Measurements from ENCODE around the gene SNRNP35.
"Not testable (repeated sequence)": the region's sequence is repeated elsewhere in the genome, so short reads cannot be mapped to it uniquely, and the experiment has no call there.

The SNRNP35 gene

DNA sequence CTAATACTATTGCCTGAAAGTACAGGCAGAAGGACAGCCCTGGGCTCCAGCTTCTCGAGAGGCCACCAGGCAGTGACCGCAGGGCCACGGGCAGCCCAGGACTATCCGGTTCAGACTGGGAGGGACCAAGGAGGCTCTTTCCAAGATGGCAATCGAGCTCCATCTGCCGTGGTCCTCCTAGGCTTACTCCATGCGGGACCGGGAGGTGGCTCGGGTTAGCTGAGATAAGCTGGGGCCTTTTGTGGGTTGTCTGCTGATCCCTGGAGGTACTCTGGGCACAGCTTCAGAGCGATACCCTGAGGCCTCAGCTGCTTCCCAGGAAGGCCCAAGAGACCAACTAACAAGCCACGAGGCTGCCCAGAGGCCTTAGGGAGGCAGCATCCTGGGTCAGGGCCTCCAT is 33.1 kb downstream of the SNRNP35 start:
- DNase-seq: no peak

DNA sequence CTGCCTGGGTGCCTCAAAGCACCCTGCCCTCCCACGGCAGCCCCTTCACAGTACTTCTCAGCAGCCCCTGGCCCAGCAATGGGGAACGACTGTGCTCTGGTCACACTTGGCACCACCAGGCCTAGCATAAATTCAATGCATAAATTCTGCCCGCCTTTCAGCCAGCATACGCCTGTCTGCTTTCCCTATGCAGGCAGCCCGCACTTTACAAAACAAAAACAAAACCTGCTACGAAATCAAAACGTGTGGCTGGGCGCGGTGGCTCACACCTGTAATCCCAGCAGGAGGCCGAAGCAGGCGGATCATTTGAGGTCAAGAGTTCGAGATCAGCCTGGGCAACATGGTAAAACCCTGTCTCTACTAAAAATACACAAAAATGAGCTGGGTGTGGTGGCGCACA is 33.5 kb downstream of the SNRNP35 start:
- DNase-seq: no peak

DNA sequence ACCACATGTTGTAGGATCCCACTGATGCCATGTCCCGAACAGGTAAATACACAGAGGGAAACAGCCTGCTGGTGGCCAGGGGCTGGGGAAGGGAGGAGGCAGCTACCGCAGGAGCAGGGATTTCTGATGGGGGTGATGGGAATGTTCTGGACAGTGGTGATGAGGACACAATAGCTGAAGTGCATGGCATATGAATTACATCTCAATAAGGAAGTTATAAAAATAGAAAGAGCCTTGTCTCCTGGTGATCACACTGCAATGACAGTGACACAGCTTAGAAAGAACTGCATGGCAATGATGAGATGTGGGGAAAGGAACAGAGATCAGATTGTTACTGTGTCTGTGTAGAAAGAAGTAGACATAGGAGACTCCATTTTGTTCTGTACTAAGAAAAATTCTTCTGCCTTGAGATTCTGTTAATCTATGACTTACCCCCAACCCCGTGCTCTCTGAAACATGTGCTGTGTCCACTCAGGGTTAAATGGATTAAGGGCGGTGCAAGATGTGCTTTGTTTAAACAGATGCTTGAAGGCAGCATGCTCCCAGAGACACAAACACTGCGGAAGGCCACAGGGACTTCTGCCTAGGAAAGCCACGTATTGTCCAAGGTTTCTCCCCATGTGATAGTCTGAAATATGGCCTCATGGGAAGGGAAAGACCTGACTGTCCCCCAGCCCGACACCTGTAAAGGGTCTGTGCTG is 34.5 kb downstream of the SNRNP35 start:
- not testable (repeated sequence) for DNase-seq

DNA sequence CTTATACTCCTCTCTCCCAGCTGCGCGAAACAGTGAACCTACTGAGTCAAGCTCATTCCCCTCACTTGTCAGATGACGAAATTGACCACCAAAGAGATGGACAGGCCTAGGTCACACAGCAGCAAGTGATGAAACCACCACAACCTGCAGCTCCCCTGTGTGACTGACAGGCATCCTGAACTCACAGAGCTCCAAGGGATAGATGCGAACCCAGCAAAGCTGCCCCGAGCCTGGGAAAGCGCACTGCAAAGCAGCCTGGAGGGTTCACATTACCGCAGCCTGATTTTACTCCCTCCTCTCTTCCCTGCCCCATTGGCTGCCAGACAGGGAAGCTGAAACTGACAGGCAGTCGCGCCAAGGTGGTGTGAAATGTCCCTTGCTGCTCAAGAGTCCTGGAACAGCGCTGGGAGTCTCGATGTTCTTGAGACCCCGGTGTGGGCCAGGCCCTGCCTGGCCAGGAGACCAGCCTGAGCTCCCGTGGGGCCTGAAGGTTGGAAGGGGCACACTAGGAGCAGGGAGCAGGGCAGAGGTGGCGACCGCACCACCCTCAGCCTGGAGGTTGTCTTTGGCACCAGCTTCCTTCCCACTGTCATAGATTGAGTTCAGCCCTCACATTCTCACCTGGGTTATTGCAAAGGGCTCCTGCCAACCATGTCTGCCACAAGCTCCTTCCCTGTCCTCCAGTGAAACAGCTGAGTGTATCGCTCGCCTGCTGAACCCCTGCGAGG is 36.3 kb downstream of the SNRNP35 start:
- no peak for DNase-seq

DNA sequence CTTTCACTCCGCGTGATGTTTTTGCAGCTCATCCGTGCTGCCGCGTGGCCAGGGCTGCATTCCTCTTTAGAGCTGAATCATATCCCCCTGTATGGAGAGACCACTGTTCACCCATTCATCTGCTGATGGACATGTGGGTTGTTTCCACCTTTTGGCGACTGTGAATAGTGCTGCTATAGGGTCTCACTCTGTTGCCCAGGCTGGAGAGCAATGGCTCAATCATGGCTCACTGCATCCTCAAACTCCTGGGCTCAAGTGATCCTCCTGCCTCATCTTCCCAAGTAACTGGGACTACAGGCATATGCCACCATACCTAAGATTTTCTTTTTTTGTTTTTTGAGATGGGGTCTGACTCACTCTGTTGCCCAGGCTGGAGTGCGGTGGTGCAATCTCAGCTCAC is 39.1 kb downstream of the SNRNP35 start:
- DNase-seq: no peak

DNA sequence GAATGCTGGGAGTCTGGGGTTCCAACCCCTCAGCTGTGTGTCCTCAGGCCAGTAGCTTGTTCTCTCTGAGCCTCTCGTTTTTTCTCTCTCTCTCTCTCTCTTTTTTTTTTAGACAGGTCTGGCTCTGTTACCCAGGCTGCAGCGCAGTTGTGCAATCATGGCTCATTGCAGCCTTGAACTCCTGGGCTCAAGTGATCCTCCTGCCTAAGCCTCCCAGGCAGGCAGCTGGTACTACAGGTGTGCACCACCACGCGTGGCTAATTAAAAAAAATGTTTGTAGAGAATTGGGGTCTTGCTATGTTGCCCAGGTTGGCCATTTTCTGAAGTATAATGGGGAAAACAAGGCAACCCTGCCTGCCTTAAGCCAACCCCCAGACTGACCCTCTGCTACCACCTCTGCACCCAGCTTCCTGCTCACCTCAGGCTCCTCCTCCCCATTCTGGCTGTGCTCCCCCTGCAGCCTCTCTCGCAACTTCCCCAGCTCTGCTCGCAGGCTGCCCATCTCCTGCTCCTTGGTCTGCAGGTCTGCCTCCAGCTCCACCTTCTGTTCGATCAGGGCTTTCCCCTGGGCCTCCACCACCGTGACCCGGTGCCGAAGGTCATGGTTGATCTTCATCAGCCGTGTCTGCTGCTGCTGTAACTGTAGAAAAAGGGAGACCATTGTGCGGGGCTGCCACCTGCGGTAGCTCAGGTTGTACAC is 40.3 kb downstream of the SNRNP35 start:
- no peak for DNase-seq

DNA sequence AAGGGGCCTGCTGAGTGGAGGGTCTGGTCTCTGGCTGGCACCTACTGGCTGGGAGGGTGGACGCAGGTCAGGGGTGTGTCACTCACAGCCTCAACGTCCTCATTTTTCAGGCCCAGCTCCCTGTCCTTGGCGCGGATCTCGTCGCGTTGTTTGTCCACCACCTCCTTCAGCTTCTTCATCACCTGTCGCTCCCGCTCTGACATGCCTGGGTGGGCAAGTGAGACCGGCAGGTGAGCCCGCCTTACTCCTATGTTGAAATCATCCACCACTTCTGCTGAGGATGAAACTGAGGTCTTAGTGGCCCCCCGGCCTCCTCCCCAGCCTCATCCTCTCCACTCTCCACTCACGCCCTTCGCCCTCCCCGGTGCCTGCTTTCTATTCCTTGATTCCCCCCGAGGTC is 41.4 kb downstream of the SNRNP35 start:
- no peak for DNase-seq

DNA sequence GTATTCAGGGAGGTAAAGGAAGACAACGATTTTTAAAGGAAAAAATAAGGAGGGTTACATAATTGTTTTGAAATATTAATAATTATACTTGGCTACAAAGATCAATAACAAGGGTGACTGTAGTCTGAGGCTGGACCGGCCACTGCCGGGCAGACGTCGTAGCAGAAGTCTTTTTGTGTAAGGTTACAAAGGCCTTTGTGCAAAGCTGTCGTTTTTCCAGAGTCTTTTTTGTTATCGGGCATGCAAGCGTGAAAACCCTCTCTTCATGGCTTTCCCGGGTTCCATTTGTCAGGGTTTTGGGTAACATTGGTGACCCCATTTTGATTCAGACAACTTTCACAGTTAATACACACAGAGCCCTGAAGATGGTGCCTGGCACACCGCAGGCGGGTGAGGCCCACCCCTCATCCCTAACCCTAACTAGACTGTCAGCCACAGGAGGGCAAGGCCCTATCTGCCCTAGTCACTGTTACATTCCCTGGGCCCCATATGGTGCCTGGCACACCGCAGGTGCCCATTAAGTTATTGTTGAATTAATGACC is 44.3 kb downstream of the SNRNP35 start:
- no peak for DNase-seq

DNA sequence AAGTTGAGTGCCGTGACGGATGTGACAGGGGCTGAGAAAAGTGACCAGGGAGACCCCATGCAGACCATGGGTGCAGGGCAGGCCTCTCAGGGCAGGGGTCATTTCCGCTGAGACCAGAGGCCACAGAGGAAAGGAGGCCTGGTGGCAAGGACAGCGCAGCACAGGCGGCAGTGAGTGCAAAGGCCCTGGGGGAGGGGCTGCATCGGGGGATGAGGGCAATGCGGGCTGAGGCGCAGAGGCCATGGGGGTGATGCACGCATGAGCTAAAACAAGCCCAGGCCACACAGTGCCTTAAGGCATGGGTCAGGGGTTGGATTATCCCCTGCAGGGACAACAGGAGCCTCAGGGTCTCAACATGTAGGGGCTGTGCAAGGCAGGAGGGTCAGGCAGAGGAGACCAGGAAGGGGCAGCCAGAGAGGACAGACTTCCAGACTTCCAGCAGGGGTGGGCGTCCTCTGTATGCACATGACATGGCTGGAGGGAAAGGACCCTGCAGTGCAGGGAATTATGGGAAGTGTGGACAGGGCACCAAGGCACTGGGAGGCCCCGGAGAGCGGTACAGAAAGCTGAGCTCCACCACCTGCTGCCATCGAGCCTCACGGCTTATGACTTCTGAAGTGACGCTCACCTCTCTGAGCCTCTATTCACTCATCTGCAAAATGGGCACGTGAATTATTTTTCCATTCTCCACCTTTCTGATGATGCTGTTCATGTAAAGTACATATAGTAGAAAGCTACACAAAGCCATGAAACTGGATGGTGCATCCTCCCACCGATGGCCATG is 48.3 kb downstream of the SNRNP35 start:
- no peak for DNase-seq

DNA sequence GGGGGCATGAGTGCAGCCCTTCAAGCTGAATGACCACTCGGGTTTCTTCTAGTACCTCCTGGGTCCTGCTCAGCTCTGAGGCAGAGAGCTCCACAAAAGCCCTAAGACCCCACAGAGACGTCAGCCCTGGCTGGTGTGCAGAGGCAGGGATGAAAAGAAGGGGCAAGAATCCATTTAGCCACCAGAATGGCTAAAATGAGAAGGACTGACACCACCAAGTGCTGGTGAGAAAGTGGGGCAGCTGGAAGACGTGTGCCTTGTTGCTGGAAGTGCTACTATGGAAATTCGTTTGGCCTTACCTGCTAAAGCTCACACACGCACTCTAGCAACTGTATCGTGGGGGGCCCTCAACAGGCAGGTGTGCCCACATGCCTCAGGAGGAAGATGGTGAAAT is 48.9 kb downstream of the SNRNP35 start:
- no peak for DNase-seq

DNA sequence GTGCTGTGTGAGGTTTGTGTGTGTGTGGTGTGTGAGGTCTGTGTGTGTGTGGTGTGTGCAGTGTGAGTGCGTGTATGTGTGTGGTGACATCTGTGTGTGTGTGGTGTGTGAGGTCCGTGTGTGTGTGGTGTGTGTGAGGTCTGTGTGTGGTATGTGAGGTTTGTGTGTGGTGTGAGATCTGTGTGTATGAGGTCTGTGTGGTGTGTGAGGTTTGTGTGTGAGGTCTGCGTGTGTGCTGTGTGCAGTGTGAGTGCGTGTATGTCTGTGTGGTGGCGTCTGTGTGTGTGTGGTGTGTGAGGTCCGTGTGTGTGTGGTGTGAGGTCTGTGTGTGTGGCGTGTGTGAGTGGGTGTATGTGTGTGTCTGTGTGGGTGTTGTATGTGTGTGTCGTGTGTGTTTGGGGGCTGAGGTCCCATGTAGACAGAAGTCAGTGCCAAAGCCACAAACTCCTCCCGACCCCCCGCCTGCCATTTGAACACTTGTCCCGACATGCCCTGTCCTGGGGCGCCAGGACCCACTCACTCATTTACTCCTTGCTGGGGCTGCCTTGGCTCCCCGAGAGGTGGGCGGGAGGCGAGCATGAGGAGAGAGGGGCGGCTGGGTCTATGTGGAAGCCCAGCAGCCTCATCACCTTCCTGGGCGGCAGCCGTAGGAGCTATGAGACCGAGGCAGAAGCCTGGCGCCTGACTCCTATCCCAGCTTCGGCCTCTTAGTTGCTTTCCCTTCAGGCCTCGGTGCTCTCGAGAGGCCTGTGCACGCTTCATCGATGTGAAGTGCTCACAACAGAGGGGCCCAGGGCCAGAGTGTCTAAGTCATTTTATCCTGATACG is 55.1 kb downstream of the SNRNP35 start:
- no peak for DNase-seq

DNA sequence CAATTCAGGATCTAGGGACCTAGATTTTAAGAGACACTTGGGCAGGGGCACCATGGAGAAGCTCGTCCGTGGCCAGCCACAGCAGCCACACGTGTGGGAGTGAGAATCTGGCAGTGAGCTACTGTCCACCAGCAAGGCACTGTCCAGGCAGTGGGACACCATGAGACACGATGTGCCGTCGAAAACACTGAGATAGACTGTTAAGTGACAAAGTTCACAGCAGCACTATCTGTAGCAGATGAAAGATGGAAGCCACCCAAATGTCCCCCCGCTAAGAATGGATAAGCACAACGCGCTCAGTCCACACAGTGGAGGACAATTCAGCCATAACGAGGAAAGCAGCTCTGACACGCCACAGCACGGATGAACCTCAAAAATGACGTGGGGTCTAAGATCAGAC is 55.9 kb downstream of the SNRNP35 start:
- DNase-seq: no peak

DNA sequence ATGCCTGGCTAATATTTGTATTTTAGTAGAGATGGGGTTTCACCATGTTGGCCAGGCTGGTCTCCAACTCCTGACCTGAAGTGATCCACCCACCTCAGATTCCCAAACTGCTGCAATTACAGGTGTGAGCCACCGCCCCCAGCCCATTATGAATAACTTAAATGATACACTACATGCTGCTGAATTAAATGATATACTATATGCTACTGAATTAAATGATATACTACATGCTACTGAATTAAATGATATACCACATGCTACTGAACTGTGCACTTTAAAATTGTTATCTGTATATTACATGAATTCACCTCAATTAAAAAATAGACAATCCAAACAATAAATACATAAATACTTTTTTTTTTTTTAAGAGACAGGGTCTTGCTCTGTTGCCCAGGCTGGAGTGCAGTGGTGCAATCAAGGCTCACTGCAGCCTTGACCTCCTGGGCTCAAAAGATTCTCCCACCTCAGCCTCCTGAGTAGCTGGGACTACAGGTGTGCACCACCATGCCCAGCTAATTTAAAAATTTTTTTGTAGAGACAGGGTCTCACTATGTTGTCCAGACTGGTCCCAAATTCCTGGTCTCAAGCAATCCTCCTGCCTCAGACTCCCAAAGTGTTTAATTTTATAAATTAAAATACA is 56.8 kb downstream of the SNRNP35 start:
- DNase-seq: not testable (repeated sequence)

DNA sequence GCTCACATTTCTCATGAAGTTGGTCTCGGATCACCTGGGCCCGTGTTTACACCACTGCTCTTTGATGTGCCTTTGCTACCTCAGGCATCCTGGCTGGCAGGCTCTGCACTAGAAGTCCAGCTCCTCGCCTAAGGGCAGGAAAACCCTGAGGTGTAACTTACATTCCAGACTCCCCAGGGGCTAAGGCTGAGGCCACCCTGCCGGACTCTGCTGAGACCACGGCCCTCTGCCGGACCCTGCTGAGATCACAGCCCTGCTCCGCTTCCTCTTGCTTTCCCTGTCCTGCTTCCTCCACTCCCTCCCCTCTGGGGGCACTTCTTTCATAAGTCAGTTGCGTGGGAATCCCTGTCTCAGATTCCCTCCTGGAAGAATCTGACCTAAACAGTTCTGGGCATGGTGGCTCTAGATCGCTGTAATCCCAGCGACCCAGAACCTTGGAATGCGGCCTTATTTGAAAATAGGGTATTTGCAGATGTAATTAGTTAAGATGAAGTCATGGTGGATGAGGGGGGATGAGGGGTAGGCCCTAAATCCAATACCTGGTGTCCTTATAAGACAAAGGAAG is 58.4 kb downstream of the SNRNP35 start:
- DNase-seq: no peak
